BJ (cell line): Measurements from ENCODE around the gene KRTAP10-2. TPM values are rescaled to one million over a fixed set of nuclear protein-coding genes. Genes with fewer than 3 reads are reported as not detected.
"Not testable (repeated sequence)": the region's sequence is repeated elsewhere in the genome, so short reads cannot be mapped to it uniquely, and the experiment has no call there.

Source experiments
- CTCF ChIA-PET: fragments of 350-600 bp; formaldehyde crosslinking; extraction: SDS; loops from one replicate; lab custom pipeline; 2021; ENCODE audit warnings: antibody characterized with exemption, inconsistent platforms; lab: Yijun Ruan, JAX
- POLR2A ChIA-PET: fragments of 300-600 bp; sonication (Branson Sonifier 250); formaldehyde crosslinking; extraction: SDS; loops from one replicate; lab custom pipeline; 2021; ENCODE audit warnings: antibody characterized with exemption; lab: Charles Lee
- DNase-seq: peaks from one replicate; pipeline ENCODE4 v3.0.0-alpha.2; 2011; ENCODE audit warnings: low read depth
- H3K27me3 ChIP-seq: 2 replicates; pipeline ENCODE4 v1.6.0; 2011; ENCODE audit warnings: low read length; ENCODE audit not compliant: control insufficient read depth, insufficient read depth
- H3K36me3 ChIP-seq: 2 replicates; pipeline ENCODE4 v1.5.1; 2011; ENCODE audit warnings: low read length; ENCODE audit not compliant: control insufficient read depth, insufficient read depth
- H3K4me3 ChIP-seq: 2 replicates; pipeline ENCODE4 v1.5.1; 2011; ENCODE audit warnings: low read depth, mild to moderate bottlenecking, control low read depth, low read length
- polyA plus RNA-seq: library from polyadenylated mRNA; depleted of rRNA; stranded (reverse); fragments of >200 nt; gene quantifications from 2 replicates; pipeline ENCODE4 v1.2.3, GENCODE V29; 2011; rRNA removed
- TF ChIP-seq, protein P1 (sequence below): IDR thresholded peaks from 2 replicates; pipeline ENCODE4 v1.5.1; 2011; ENCODE audit warnings: low read depth, mild to moderate bottlenecking, control low read depth, inconsistent platforms, low read length, moderate library complexity; ENCODE audit not compliant: insufficient read depth

The KRTAP10-2 gene
- polyA plus RNA-seq, 1 experiment = not detected

DNA sequence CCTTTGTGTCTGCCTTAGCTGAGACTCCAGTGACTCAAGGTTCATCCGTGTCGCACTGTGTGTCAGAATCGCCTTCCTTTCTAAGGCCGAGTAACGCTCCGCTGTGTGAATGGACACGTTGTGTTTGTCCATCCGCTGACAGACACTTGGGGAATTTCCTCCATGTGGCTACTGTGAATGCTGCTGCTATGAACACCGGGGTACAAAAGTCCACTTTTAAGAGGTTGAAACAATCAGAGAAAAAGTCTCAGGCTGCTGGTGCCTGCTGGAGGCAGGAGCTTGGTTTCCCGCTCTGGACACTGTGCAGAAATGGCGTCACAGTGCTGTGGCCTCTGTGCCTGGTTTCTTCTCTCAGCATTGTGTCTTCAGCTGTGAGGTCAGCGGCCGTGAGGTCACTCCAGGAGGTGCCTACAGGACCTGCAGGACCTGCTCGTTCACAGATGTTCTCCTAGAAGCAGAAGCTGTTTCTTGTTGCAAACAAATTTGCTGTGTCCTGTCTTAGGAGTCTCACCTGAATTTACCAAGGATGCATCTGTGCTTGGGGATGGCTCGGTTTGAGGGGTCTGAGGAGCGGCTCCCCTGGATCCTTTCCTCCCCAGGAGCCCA is 45.5 kb downstream of the KRTAP10-2 start:
- Histone ChIP-seq H3K4me3 (no peak overlapping the region), H3K27me3 (peaks cover 1% of the 10 kb centered on the region), H3K36me3 (no peaks in the 10 kb centered on the region)
- DNase-seq = no peak
- TF ChIP-seq, protein P1, sequence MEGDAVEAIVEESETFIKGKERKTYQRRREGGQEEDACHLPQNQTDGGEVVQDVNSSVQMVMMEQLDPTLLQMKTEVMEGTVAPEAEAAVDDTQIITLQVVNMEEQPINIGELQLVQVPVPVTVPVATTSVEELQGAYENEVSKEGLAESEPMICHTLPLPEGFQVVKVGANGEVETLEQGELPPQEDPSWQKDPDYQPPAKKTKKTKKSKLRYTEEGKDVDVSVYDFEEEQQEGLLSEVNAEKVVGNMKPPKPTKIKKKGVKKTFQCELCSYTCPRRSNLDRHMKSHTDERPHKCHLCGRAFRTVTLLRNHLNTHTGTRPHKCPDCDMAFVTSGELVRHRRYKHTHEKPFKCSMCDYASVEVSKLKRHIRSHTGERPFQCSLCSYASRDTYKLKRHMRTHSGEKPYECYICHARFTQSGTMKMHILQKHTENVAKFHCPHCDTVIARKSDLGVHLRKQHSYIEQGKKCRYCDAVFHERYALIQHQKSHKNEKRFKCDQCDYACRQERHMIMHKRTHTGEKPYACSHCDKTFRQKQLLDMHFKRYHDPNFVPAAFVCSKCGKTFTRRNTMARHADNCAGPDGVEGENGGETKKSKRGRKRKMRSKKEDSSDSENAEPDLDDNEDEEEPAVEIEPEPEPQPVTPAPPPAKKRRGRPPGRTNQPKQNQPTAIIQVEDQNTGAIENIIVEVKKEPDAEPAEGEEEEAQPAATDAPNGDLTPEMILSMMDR = no peak
- CTCF ChIA-PET = interaction anchor here (0.7 to 1.5 kb wide), 2 partner anchors 41 to 288 kb away, joined by 3 to 4 read pairs; no protein-coding TSS in a partner anchor
- POLR2A ChIA-PET = no interaction called here

DNA sequence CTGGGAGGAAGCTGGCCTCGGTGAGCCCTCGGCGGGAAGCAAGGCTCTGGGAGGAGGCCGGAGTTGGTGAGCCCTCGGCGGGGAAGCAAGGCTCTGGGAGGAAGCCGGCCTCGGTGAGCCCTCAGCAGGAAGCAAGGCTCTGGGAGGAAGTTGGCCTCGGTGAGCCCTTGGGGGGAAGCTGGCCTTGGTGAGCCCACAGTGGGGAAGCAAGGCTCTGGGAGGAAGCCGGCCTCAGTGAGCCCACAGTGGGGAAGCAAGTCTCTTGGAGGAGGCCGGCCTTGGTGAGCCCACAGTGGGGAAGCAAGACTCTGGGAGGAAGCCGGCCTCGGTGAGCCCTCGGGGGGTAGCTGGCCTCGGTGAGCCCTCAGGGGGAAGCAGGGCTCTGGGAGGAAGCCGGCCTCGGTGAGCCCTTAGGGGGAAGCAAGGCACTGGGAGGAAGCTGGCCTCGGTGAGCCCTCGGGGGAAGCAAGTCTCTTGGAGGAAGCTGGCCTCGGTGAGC is 47.4 kb downstream of the KRTAP10-2 start:
- peaks cover 1% of the 10 kb centered on the region; the same call in 1 of the 2 replicates for H3K27me3 ChIP-seq
- no peak overlapping the region for H3K4me3 ChIP-seq
- ChIA-PET POLR2A (no interaction called here), CTCF (interaction anchor here (0.6 kb wide), 1 partner anchor 14 kb away, joined by 3 read pairs; no protein-coding TSS in a partner anchor)
- no peak for DNase-seq
- TF ChIP-seq, protein P1 = no peak
- no peaks in the 10 kb centered on the region for H3K36me3 ChIP-seq

DNA sequence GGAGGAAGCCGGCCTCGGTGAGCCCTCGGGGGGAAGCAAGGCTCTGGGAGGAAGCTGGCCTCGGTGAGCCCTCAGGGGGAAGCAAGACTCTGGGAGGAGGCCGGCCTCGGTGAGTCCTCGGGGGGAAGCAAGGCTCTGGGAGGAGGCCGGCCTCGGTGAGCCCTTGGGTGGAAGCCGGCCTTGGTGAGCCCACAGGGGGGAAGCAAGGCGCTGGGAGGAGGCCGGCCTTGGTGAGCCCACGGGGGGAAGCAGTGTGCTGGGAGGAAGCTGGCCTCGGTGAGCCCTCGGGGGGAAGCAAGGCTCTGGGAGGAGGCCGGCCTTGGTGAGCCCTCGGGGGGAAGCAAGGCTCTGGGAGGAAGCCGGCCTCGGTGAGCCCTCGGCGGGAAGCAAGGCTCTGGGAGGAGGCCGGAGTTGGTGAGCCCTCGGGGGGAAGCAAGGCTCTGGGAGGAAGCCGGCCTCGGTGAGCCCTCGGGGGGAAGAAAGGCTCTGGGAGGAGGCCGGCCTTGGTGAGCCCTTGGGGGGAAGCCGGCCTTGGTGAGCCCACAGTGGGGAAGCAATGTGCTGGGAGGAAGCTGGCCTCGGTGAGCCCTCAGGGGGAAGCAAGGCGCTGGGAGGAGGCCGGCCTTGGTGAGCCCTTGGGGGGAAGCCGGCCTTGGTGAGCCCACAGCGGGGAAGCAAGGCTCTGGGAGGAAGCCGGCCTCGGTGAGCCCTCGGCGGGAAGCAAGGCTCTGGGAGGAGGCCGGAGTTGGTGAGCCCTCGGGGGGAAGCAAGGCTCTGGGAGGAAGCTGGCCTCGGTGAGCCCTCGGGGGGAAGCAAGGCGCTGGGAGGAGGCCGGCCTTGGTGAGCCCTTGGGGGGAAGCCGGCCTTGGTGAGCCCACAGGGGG is 48.1 kb downstream of the KRTAP10-2 start:
- CTCF ChIA-PET, POLR2A ChIA-PET, H3K36me3 ChIP-seq, H3K27me3 ChIP-seq, H3K4me3 ChIP-seq, DNase-seq: not testable (repeated sequence)

DNA sequence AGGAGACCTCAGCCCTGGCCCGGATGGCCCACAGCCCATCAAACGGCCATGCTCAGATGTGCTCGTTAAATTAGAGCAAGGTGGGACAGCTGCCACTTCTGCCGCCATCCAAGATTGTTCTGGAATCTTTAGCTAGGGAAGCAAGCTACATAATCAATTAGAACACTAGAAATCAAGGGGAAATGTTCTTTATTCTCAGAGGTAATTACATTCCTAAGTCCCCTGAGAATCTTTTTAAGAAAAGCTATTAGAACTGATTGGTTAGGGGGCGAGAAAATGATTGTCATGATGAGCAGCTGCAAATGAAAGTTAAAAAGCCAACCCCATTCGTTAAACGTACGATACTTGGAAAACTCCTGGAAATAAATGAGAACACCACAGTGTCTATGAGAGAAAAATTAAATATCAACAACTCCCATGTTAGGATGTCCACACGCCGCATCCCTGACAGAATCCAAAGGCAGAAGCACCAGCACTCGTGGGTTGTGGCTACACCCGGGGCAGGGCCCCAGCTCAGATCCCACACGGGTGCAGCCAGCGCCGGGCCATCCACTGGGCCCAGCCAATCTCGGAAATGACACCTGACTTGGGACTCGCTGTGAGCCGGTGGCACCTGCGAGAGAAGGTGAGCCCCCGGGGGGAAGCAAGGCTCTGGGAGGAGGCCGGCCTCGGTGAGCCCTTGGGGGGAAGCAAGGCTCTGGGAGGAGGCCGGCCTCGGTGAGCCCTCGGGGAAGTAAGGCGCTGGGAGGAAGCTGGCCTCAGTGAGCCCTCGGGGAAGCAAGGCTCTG is 48.9 kb downstream of the KRTAP10-2 start:
- CTCF ChIA-PET = interaction anchor here (0.9 to 1.2 kb wide), 2 partner anchors 8 to 15 kb away, joined by 3 to 6 read pairs; no protein-coding TSS in a partner anchor
- no peak overlapping the region for H3K4me3 ChIP-seq
- H3K36me3 ChIP-seq = no peaks in the 10 kb centered on the region
- no peak for DNase-seq
- POLR2A ChIA-PET = no interaction called here
- peaks cover 1% of the 10 kb centered on the region; the same call in 1 of the 2 replicates for H3K27me3 ChIP-seq
- TF ChIP-seq, protein P1 = no peak

Other genes starting within 250 kb of the KRTAP10-2 start
- 8.4 and 13.5 TPM in 2 replicates for gene CFAP410, start 212.1 kb downstream of the KRTAP10-2 start, polyA plus RNA-seq
- not detected in 2 replicates for gene TRPM2, start 197.9 kb downstream of the KRTAP10-2 start, polyA plus RNA-seq
- 0.42 and 0.59 TPM in 2 replicates for gene LRRC3, start 96.0 kb downstream of the KRTAP10-2 start, polyA plus RNA-seq
- gene KRTAP10-1, start 11.3 kb downstream of the KRTAP10-2 start, polyA plus RNA-seq = not detected in 2 replicates
- not detected in 2 replicates for gene KRTAP10-3, start 7.3 kb upstream of the KRTAP10-2 start, polyA plus RNA-seq
- not detected in 2 replicates for gene KRTAP10-4, start 22.2 kb upstream of the KRTAP10-2 start, polyA plus RNA-seq
- gene KRTAP10-5, start 29.1 kb upstream of the KRTAP10-2 start, polyA plus RNA-seq = not detected in 2 replicates
- gene KRTAP10-6, start 41.0 kb upstream of the KRTAP10-2 start, polyA plus RNA-seq = not detected in 2 replicates
- not detected in 2 replicates for gene KRTAP10-7, start 49.1 kb upstream of the KRTAP10-2 start, polyA plus RNA-seq
- gene KRTAP10-8, start 60.6 kb upstream of the KRTAP10-2 start, polyA plus RNA-seq = not detected in 2 replicates
- not detected in 2 replicates for gene KRTAP10-9, start 75.6 kb upstream of the KRTAP10-2 start, polyA plus RNA-seq
- not detected in 2 replicates for gene KRTAP10-10, start 85.9 kb upstream of the KRTAP10-2 start, polyA plus RNA-seq
- not detected in 2 replicates for gene KRTAP10-11, start 94.9 kb upstream of the KRTAP10-2 start, polyA plus RNA-seq
- gene KRTAP12-4, start 103.2 kb upstream of the KRTAP10-2 start, polyA plus RNA-seq = not detected in 2 replicates
- gene KRTAP12-3, start 106.4 kb upstream of the KRTAP10-2 start, polyA plus RNA-seq = not detected in 2 replicates
- gene KRTAP12-2, start 115.4 kb upstream of the KRTAP10-2 start, polyA plus RNA-seq = not detected in 2 replicates
- gene KRTAP12-1, start 130.7 kb upstream of the KRTAP10-2 start, polyA plus RNA-seq = not detected in 2 replicates
- gene KRTAP10-12, start 145.7 kb upstream of the KRTAP10-2 start, polyA plus RNA-seq = not detected in 2 replicates
- not detected in 2 replicates for gene TSPEAR, start 160.1 kb upstream of the KRTAP10-2 start, polyA plus RNA-seq